HG03095 (cell line): ENCODE results near the gene SHB.
"Not testable (repeated sequence)": the region's sequence is repeated elsewhere in the genome, so short reads cannot be mapped to it uniquely, and the experiment has no call there.

ENCODE experiments used
- ATAC-seq: cut with Tn5 transposase; IDR thresholded peaks from one replicate; pipeline ENCODE4 v1.9.1; 2021; ENCODE audit warnings: moderate library complexity; ENCODE audit not compliant: unreplicated experiment

SHB gene

DNA sequence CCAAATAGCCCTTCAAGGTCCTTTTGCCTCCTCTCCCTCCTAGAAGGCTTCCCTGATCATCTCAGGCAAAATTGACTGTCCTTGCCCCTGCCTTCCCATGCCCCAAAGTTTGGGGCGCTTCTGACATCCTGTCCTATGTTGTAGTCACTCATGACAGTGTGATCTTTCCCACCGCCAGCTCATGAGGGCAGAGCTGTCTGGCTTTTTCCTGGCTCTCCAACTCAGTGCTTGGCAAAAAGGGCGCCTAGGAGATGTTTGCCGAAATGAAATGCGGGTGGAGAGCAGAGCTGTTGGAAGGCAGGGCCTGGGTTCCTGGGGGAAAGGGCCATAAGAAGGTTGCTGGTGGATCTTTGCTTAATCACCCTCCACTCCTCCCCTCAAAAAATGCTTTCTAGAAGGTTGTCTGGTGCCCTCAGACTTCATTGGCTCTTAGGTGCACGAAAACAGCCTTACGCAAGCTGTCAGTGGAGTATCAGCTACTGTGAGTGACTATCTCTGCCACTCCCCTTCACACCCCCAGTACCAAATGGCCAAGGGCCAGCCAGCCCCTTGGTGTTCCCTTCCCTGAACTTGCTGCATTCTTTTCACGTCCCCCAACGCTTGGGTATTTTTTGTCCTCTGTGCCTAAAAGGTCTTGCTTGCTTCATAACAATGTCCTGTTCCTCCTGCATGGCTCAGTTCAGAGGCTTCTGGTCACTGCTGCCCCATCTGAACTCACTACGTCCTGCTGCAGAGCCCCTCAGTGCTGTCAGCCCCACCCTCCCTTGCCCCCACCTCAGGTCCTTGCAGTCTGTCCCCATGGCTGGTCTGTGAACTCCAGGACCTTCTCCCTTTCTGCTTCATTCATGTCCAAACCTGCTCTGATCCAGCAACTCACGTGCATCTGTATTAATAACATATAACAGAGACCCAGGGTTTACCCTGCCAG, 162.5 kb downstream of the SHB start:
- ATAC-seq = no peak

DNA sequence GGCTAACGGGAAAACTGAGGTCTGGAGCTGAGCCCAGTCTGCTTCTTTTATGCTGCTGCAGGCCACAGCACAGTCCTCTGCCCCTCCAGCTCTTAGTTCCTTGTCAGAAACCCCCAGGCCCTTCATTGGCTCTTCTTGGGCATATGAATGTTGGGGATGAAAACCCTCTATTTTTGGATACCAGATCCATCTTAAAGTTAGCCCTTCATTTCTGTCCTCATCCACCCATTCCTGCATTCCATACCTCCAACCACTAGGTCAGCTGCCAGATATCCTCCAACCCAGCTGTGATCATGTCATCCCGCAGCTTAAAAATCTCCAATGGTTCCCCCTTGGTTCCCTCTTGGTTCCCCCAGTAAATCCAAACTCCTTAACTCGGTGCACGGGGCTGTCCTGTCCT, 163.3 kb downstream of the SHB start:
- ATAC-seq = no peak

GRCh38 chr9:37905131-37905505, 163.9 kb downstream of the SHB start:
- ATAC-seq = no peak

- no peak for ATAC-seq
Observed at GRCh38 chr9:37904445-37905130, 164.4 kb downstream of the SHB start.

- peak; percentile 74 for ATAC-seq
Observed at GRCh38 chr9:37903647-37904444, 165.2 kb downstream of the SHB start, which contains the start of gene SLC25A51. Gene SLC25A51, minus strand, starts transcription at chr9:37904127. Its CDS starts 15,577 bp downstream, at chr9:37888550.

- peak; percentile 4 for ATAC-seq
Observed at GRCh38 chr9:37902796-37903646, 166.0 kb downstream of the SHB start.

- ATAC-seq = no peak
Observed at GRCh38 chr9:37902131-37902530, 166.9 kb downstream of the SHB start.

GRCh38 chr9:37899041-37899440, 170.0 kb downstream of the SHB start:
- no peak for ATAC-seq

- ATAC-seq = no peak
Observed at GRCh38 chr9:37897665-37898064, 171.4 kb downstream of the SHB start.

DNA sequence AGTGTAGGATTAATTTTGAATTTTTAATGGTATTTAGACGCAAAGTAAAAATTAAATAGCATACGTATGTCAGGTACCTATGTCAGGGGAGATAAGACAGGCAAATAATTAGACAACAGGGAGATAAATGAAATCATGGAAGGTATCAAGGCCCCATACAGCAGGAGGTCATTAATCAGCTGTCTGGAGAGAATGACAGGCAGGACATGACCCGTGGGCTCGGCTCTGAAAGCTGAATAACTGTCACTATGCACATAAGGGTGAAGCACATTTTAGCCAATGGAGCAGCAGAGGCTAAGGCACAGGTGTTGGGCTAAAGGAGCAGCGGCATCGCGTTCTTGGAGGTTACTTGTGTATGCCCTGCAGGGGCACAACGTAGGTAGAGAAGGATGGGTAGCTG, 177.0 kb downstream of the SHB start:
- no peak for ATAC-seq

DNA sequence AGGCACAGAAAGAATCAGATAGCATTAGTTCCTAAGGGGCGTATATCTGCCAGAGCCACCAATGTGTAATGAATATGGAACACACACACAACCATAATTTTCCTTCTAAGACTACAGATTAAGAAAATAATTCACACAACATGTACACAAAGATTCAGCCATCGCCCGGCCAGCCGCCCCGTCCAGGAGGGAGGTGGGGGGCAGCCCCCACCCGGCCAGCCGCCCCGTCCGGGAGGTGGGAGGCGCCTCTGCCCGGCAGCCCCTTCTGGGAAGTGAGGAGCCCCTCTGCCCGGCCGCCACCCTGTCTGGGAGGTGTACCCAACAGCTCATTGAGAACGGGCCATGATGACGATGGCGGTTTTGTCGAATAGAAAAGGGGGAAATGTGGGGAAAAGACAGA, 178.0 kb downstream of the SHB start:
- not testable (repeated sequence) for ATAC-seq

GRCh38 chr9:37889536-37889935, 179.5 kb downstream of the SHB start:
- no peak for ATAC-seq

DNA sequence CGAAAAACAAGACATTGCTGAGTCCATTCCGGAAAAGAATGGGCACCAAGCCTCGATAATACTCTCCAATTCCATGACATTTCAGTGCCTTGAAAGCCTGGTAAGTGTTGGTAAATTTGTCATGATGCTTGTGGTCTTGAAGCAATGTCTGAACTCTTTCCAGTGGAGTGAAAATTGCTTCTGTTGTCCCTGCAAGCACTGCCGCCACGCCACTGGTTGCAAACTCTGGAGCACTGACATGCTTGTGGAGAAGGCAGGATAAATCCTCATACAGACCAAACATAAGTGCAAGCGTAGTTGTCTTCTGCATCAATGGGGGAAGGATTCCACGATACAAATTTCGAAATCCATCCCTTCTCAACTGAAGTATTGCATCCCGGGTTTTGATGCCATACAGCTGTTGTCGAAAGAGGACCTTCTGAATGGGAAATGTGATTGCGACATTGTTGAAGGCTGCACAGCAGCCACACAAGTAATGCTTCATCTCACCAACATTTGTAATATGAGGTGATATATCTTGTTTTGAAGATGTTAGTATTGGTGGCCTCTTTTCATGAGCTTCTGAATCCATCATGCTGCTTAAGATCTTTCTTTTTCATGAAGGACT, 180.9 kb downstream of the SHB start:
- not testable (repeated sequence) for ATAC-seq

- ATAC-seq = no peak
Observed at GRCh38 chr9:37880916-37881479, 188.0 kb downstream of the SHB start.

GRCh38 chr9:37876376-37876775, 192.7 kb downstream of the SHB start:
- no peak for ATAC-seq

GRCh38 chr9:37873955-37874354, 195.1 kb downstream of the SHB start:
- ATAC-seq = no peak

- no peak for ATAC-seq
Observed at GRCh38 chr9:37870799-37871176, 198.2 kb downstream of the SHB start.

DNA sequence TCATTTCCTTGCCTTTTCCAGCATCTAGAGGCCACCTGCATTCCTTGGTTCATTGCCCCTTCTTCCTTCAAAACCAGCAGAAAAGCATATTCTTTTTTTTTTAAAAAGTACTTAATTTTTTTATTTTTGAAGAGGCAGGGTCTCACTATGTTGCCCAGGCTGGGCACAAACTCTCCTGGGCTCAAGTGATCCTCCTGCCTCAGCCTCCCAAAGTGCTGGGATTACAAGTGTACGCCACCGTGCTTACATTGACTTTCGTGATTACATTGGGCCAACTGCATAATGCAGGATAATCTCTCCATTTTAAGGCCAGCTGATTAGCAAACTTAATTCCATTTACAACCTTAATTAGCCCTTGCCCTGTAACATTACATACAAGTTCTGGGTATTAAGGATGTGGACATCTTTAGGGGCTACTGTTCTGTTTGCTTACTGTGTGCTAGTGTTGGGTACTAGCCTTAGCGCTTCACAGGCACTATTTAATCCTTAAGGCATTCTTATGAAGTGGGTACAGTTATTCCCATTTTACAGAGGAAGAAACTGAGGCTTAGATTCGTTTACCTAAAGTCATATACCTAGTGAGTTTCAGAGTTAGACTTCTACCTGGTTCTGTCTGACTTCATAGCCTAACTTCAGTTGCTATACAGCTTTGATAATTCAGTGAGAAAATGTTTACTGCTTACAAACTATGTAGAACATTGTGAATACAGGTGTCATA, 198.8 kb downstream of the SHB start:
- no peak for ATAC-seq
